HepG2 (cell line): ENCODE data around the gene LGALS4. TPM values are rescaled to one million over a fixed set of nuclear protein-coding genes. Genes with fewer than 3 reads are reported as not detected.

Source experiments
- CERS6 ChIP-seq: sonication (generic); formaldehyde crosslinking; IDR thresholded peaks from 2 replicates; pipeline ENCODE4 v1.5.0; 2020; ENCODE audit warnings: missing genetic modification reagents
- DNMT3B ChIP-seq: conservative IDR thresholded peaks from 2 replicates; pipeline ENCODE4 v1.6.1; 2016; ENCODE audit warnings: missing biosample characterization, control low read depth
- GMEB1 ChIP-seq: sonication (generic); formaldehyde crosslinking; IDR thresholded peaks from 2 replicates; pipeline ENCODE4 v1.5.1; 2020; ENCODE audit warnings: missing genetic modification reagents, mild to moderate bottlenecking, borderline replicate concordance
- HMGA1 ChIP-seq: sonication (generic); formaldehyde crosslinking; conservative IDR thresholded peaks from 2 replicates; pipeline ENCODE4 v1.4.0; 2020; ENCODE audit warnings: missing genetic modification reagents
- HOXD1 ChIP-seq: sonication (generic); formaldehyde crosslinking; IDR thresholded peaks from 2 replicates; pipeline ENCODE4 v1.5.0; 2020; ENCODE audit warnings: missing genetic modification reagents
- MTA3 ChIP-seq: sonication (generic); formaldehyde crosslinking; IDR thresholded peaks from 2 replicates; pipeline ENCODE4 v1.4.0; 2020; ENCODE audit warnings: missing genetic modification reagents
- PITX1 ChIP-seq: sonication (generic); formaldehyde crosslinking; IDR thresholded peaks from 2 replicates; pipeline ENCODE4 v1.5.1; 2020; ENCODE audit warnings: mild to moderate bottlenecking, missing genetic modification reagents
- POLR2A ChIP-seq, 2 experiments: IDR thresholded peaks; 2 replicates each; pipeline ENCODE4 v1.6.1; 2011; ENCODE audit warnings: low read depth in 2 of 2, low read length in 2 of 2, mild to moderate bottlenecking in 1 of 2, moderate library complexity in 1 of 2; ENCODE audit not compliant: insufficient read depth in 1 of 2
- SIN3B ChIP-seq: fragments of 150-350 bp; IDR thresholded peaks from 2 replicates; pipeline ENCODE4 v1.6.1; 2014; ENCODE audit warnings: low read length
- SUZ12 ChIP-seq: fragments of 150-350 bp; IDR thresholded peaks from 2 replicates; pipeline ENCODE4 v1.6.1; 2014; ENCODE audit warnings: low read depth, low read length
- UBTF ChIP-seq: sonication (generic); formaldehyde crosslinking; IDR thresholded peaks from 2 replicates; pipeline ENCODE4 v1.4.0; 2020; ENCODE audit warnings: mild to moderate bottlenecking, missing genetic modification reagents
- ZBTB7B ChIP-seq: sonication (generic); formaldehyde crosslinking; IDR thresholded peaks from 2 replicates; pipeline ENCODE4 v1.4.0; 2020; ENCODE audit warnings: missing genetic modification reagents
- ZEB1 ChIP-seq: IDR thresholded peaks from 2 replicates; pipeline ENCODE4 v1.6.1; 2012; ENCODE audit warnings: mild to moderate bottlenecking, low read depth, inconsistent platforms; ENCODE audit not compliant: insufficient replicate concordance
- ZFP90 ChIP-seq: sonication (generic); formaldehyde crosslinking; IDR thresholded peaks from 2 replicates; pipeline ENCODE4 v1.8.0; 2022; ENCODE audit warnings: missing genetic modification reagents, mild to moderate bottlenecking, inconsistent platforms, borderline replicate concordance
- ZFY ChIP-seq: sonication (generic); formaldehyde crosslinking; IDR thresholded peaks from 2 replicates; pipeline ENCODE4 v1.4.0; 2020; ENCODE audit warnings: missing genetic modification reagents
- ZMAT3 ChIP-seq: sonication (generic); formaldehyde crosslinking; conservative IDR thresholded peaks from 2 replicates; pipeline ENCODE4 v1.7.0; 2021; ENCODE audit warnings: missing genetic modification reagents
- ZNF17 ChIP-seq: sonication (generic); formaldehyde crosslinking; IDR thresholded peaks from 2 replicates; pipeline ENCODE4 v1.5.0; 2020; ENCODE audit warnings: mild to moderate bottlenecking, missing genetic modification reagents
- ZNF331 ChIP-seq: sonication (generic); formaldehyde crosslinking; IDR thresholded peaks from 2 replicates; pipeline ENCODE4 v1.4.0; 2020; ENCODE audit warnings: missing genetic modification reagents
- ZNF761 ChIP-seq: sonication (generic); formaldehyde crosslinking; conservative IDR thresholded peaks from 2 replicates; pipeline ENCODE4 v1.4.0; 2020; ENCODE audit warnings: mild to moderate bottlenecking, missing genetic modification reagents
- ZNF775 ChIP-seq: sonication (generic); formaldehyde crosslinking; IDR thresholded peaks from 2 replicates; pipeline ENCODE4 v1.4.0; 2020; ENCODE audit warnings: missing genetic modification reagents, mild to moderate bottlenecking, moderate library complexity, borderline replicate concordance
- polyA plus RNA-seq, 8 experiments: library from polyadenylated mRNA; depleted of rRNA in 3 of 8; stranded (reverse) in 7 of 8; unstranded in 1 of 8; fragments of >200 nt; fragmentation: Illumina TruSeq in 4 of 8; extraction: Trizol in 4 of 8; gene quantifications; 2 replicates each; pipeline versions ENCODE4 v1.2.1 to v1.2.3, GENCODE V29; 2011 to 2016; ENCODE audit warnings: low read depth in 4 of 8, missing spikeins in 1 of 8, mixed read lengths in 1 of 8; ENCODE audit not compliant: insufficient read depth in 1 of 8
- total RNA-seq, 5 experiments: library from RNA; depleted of rRNA; stranded (reverse); fragments of >200 nt; fragmentation: Illumina TruSeq; extraction: Trizol; gene quantifications; 2 replicates each; pipeline ENCODE4 v1.2.3, GENCODE V29; 2016; ENCODE audit warnings: low read depth in 1 of 5
- TF ChIP-seq, protein P1 (sequence below): sonication (generic); formaldehyde crosslinking; IDR thresholded peaks from 2 replicates; pipeline ENCODE4 v1.8.0; 2022; ENCODE audit warnings: mild to moderate bottlenecking, missing genetic modification reagents, moderate library complexity
- TF ChIP-seq, protein P2 (sequence below): sonication (generic); formaldehyde crosslinking; IDR thresholded peaks from 2 replicates; pipeline ENCODE4 v1.4.0; 2020; ENCODE audit warnings: low read depth, mild to moderate bottlenecking, missing genetic modification reagents
- TF ChIP-seq, protein P3 (sequence below): fragments of 450-650 bp; IDR thresholded peaks from 2 replicates; pipeline ENCODE4 v1.6.1; 2016

Gene LGALS4
- total and polyA plus RNA-seq, 2 of the 13 experiments (the other 11 are each of a cell fraction or from before 2014, with no cell fraction given), result 0.24 to 0.71 TPM

DNA sequence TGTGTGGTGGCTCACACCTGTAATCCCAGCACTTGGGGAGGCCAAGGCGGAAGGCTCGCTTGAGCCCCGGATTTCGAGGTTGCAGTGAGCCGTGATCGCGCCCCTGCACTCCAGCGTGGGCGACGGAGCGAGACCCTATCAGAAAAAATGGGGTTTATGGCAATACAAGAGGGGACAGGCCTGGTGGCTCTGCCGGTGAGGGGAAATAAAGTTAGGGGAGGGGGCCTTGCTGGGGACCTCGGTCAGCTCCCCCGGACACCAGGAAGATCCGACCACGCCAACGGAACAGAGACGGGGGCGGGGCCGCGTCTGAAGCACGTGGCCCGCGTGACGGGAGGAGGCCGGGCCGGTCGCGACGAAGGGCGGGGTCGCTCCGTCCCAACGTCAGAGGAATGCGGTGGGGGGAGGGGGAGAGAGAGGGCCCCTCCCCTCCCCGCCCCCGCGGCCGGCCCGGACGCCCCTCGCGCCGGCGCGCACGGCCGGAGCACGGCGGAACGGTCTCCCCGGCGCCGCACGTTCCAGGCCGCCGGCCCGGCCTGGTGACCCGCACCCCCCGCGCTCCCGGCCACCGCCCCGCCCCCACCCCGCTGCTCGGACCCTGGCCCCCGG lies 39.0 kb upstream of the LGALS4 start (continued):
- TF ChIP-seq UBTF (CRISPR knock-in tag) (no peak; the same call in 1 of the 2 replicates), ZEB1 (no peak), SUZ12 (no peak), HOXD1 (CRISPR knock-in tag) (no peak), SIN3B (no peak), ZNF17 (CRISPR knock-in tag) (no peak), HMGA1 (CRISPR knock-in tag) (no peak), ZNF775 (no peak), POLR2A (IDR thresholded peaks at IDR 0.05; ENCODE audit: insufficient read depth in 1 of 2, low read depth in 2 of 2, low read length in 2 of 2) (peak; percentile 50 to 72), ZNF761 (peak; percentile 83; the same call in 1 of the 2 replicates), DNMT3B (CRISPR knock-in tag) (no peak), PITX1 (no peak; the same call in 1 of the 2 replicates), CERS6 (CRISPR knock-in tag) (no peak), ZNF331 (CRISPR knock-in tag) (no peak; the same call in 1 of the 2 replicates), MTA3 (CRISPR knock-in tag) (no peak), ZFY (CRISPR knock-in tag) (peak; percentile 76), GMEB1 (CRISPR knock-in tag) (peak; percentile 74), ZMAT3 (no peak), ZBTB7B (0 out of 2 replicates have a peak, but pooled peaks have one; percentile 36), ZFP90 (no peak)
- TF ChIP-seq, protein P1, sequence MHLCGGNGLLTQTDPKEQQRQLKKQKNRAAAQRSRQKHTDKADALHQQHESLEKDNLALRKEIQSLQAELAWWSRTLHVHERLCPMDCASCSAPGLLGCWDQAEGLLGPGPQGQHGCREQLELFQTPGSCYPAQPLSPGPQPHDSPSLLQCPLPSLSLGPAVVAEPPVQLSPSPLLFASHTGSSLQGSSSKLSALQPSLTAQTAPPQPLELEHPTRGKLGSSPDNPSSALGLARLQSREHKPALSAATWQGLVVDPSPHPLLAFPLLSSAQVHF (CRISPR knock-in tag), result no peak; the same call in 1 of the 2 replicates
- TF ChIP-seq, protein P2, sequence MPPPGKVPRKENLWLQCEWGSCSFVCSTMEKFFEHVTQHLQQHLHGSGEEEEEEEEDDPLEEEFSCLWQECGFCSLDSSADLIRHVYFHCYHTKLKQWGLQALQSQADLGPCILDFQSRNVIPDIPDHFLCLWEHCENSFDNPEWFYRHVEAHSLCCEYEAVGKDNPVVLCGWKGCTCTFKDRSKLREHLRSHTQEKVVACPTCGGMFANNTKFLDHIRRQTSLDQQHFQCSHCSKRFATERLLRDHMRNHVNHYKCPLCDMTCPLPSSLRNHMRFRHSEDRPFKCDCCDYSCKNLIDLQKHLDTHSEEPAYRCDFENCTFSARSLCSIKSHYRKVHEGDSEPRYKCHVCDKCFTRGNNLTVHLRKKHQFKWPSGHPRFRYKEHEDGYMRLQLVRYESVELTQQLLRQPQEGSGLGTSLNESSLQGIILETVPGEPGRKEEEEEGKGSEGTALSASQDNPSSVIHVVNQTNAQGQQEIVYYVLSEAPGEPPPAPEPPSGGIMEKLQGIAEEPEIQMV (CRISPR knock-in tag), result no peak; the same call in 1 of the 2 replicates
- TF ChIP-seq, protein P3, sequence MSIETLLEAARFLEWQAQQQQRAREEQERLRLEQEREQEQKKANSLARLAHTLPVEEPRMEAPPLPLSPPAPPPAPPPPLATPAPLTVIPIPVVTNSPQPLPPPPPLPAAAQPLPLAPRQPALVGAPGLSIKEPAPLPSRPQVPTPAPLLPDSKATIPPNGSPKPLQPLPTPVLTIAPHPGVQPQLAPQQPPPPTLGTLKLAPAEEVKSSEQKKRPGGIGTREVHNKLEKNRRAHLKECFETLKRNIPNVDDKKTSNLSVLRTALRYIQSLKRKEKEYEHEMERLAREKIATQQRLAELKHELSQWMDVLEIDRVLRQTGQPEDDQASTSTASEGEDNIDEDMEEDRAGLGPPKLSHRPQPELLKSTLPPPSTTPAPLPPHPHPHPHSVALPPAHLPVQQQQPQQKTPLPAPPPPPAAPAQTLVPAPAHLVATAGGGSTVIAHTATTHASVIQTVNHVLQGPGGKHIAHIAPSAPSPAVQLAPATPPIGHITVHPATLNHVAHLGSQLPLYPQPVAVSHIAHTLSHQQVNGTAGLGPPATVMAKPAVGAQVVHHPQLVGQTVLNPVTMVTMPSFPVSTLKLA, result peak; percentile 89
